Caco-2 (cell line): Measurements from ENCODE around the gene SQSTM1. TPM values are rescaled to one million over a fixed set of nuclear protein-coding genes. Genes with fewer than 3 reads are reported as not detected.

Source experiments
- BruUV-seq: library from RNA; stranded (reverse); fragments of 400-500 nt; replicated peaks from 2 replicates; lab custom pipeline; 2021; lab: Mats Ljungman, UMichigan
- CTCF ChIA-PET: fragments of 300-600 bp; sonication (Branson Sonifier 250); formaldehyde crosslinking; loops from one replicate; lab custom pipeline; 2022; ENCODE audit warnings: antibody characterized with exemption; lab: Charles Lee
- POLR2A ChIA-PET: fragments of 300-600 bp; sonication (Branson Sonifier 250); formaldehyde crosslinking; loops from one replicate; lab custom pipeline; 2022; ENCODE audit warnings: antibody characterized with exemption; lab: Charles Lee
- DNase-seq, 2 experiments: peaks; one replicate each; pipeline versions ENCODE4 v3.0.0 to v3.0.0-alpha.2; 2020 to 2022
- H3K27me3 ChIP-seq: replicated peaks from 2 replicates; pipeline ENCODE4 v1.6.0; 2011; ENCODE audit warnings: low read length; ENCODE audit not compliant: control insufficient read depth, insufficient read depth
- H3K36me3 ChIP-seq: 2 replicates; pipeline ENCODE4 v1.5.1; 2011; ENCODE audit warnings: low read length; ENCODE audit not compliant: control insufficient read depth, insufficient read depth
- H3K4me1 ChIP-seq: fragments of 250-450 bp; sonication (Bioruptor Pico); 2 replicates; pipeline ENCODE4 v1.5.1; 2020; ENCODE audit warnings: mild to moderate bottlenecking
- H3K4me3 ChIP-seq: 2 replicates; pipeline ENCODE4 v1.5.1; 2011; ENCODE audit warnings: low read depth, mild to moderate bottlenecking, control low read depth, low read length
- H3K9me3 ChIP-seq: fragments of 250-450 bp; sonication (Bioruptor Pico); 2 replicates; pipeline ENCODE4 v1.5.1; 2020; ENCODE audit warnings: mild to moderate bottlenecking, moderate library complexity
- H3K27ac Mint-ChIP-seq: one replicate; pipeline ENCODE4 v1.8.0; 2022; ENCODE audit warnings: mixed read lengths; ENCODE audit not compliant: unreplicated experiment
- H3K27me3 Mint-ChIP-seq: one replicate; pipeline ENCODE4 v1.8.0; 2022; ENCODE audit warnings: mixed read lengths; ENCODE audit not compliant: insufficient read depth, unreplicated experiment
- H3K36me3 Mint-ChIP-seq: one replicate; pipeline ENCODE4 v1.8.0; 2022; ENCODE audit warnings: mild to moderate bottlenecking, mixed read lengths; ENCODE audit not compliant: insufficient read depth, unreplicated experiment
- H3K4me1 Mint-ChIP-seq: one replicate; pipeline ENCODE4 v1.8.0; 2022; ENCODE audit warnings: low read depth, mixed read lengths; ENCODE audit not compliant: unreplicated experiment
- H3K4me3 Mint-ChIP-seq: one replicate; pipeline ENCODE4 v1.8.0; 2022; ENCODE audit warnings: mild to moderate bottlenecking, moderate library complexity, mixed read lengths; ENCODE audit not compliant: unreplicated experiment
- H3K9me3 Mint-ChIP-seq: one replicate; pipeline ENCODE4 v1.8.0; 2022; ENCODE audit warnings: mixed read lengths; ENCODE audit not compliant: unreplicated experiment
- CTCF ChIP-seq, 2 experiments: fragments of 200-600 bp in 1 of 2; IDR thresholded peaks; 1 replicate in 1 of 2; 2 replicates in 1 of 2; pipeline versions ENCODE4 v1.5.1 to v1.8.0; 2011 to 2022; ENCODE audit warnings: antibody characterized with exemption in 1 of 2, control low read depth in 1 of 2, inconsistent platforms in 1 of 2, low read depth in 1 of 2, low read length in 1 of 2, mild to moderate bottlenecking in 1 of 2, moderate library complexity in 1 of 2; ENCODE audit not compliant: insufficient read depth in 1 of 2, severe bottlenecking in 1 of 2, unreplicated experiment in 1 of 2
- intact Hi-C: fragments of 100-400 bp; cut with micrococcal nuclease; formaldehyde crosslinking; loops from one replicate; pipeline ENCODE4 v1.10.0; 2022; ENCODE audit not compliant: unreplicated experiment
- total RNA-seq: library from RNA; stranded (reverse); gene quantifications from 2 replicates; pipeline ENCODE4 v1.2.3, GENCODE V29; 2022

Gene SQSTM1
- total RNA-seq, 1 experiment from 2014 or later: 259 TPM

- ChIA-PET CTCF (interaction anchor here (0.5 kb wide), 1 partner anchor 85 kb away, joined by 3 read pairs; no protein-coding TSS in a partner anchor), POLR2A (no interaction called here)
- Mint-ChIP-seq H3K27me3 (no peaks in the 10 kb centered on the region), H3K27ac (no peak overlapping the region), H3K4me1 (peaks cover 7% of the 10 kb centered on the region), H3K9me3 (no peaks in the 10 kb centered on the region), H3K4me3 (no peak overlapping the region), H3K36me3 (peaks cover 77% of the 10 kb centered on the region)
- H3K36me3 ChIP-seq: peaks cover 10% of the 10 kb centered on the region
- TSS peak; percentile 18 for BruUV-seq
- no peak for TF ChIP-seq CTCF (IDR thresholded peaks at IDR 0.05; ENCODE audit: insufficient read depth in 1 of 2, low read depth in 1 of 2, low read length in 1 of 2, severe bottlenecking in 1 of 2, unreplicated experiment in 1 of 2)
- no peaks in the 10 kb centered on the region for H3K9me3 ChIP-seq
- DNase-seq: no peak
- intact Hi-C loops: loop anchor here (10.0 kb wide), 1 partner anchor 123 kb away; no protein-coding TSS in a partner anchor
- H3K27me3 ChIP-seq: no peaks in the 10 kb centered on the region
- no peak overlapping the region for H3K4me3 ChIP-seq
- peaks cover 14% of the 10 kb centered on the region; the same call in 1 of the 2 replicates for H3K4me1 ChIP-seq
Measured at GRCh38 chr5:179797741-179798140, 23.0 kb upstream of the SQSTM1 start.

DNA sequence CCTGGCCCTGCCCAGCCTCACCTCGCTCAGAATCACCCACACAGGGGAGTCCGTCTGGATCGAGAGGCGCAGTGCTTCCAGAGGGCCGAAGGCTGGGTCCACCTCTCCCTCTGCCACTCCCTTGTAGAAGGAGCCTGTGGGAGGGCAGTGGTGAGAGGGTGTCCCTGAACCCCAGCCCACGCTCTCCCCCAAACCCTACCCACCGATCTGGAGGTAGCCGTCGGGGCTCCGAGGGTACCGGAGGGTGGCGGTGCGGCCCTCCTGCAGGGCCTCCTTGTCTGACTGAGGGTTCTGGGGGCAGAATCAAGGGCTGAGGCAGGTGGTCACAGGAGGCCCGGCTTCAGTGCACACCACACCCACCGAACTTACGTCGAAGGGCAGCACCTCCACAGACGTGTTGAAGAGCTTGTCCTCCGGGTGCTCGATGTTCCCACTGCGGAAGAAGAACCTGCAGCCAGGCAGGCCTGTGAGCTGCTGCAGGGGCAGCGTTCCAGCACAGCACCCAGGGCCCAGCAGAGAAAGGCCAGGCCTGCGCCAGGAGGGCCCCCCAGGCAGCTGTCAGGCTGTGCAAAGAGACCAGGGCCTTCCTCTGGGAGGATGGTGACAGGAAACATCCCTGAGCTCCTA, 22.4 kb upstream of the SQSTM1 start:
- Mint-ChIP-seq H3K36me3 (peaks cover 77% of the 10 kb centered on the region), H3K27ac (no peak overlapping the region), H3K4me3 (no peak overlapping the region), H3K4me1 (peaks cover 7% of the 10 kb centered on the region), H3K27me3 (no peaks in the 10 kb centered on the region), H3K9me3 (no peaks in the 10 kb centered on the region)
- POLR2A ChIA-PET: no interaction called here
- Histone ChIP-seq H3K9me3 (no peaks in the 10 kb centered on the region), H3K4me1 (peaks cover 14% of the 10 kb centered on the region; the same call in 1 of the 2 replicates), H3K27me3 (no peaks in the 10 kb centered on the region), H3K36me3 (peaks cover 10% of the 10 kb centered on the region), H3K4me3 (no peak overlapping the region)
- CTCF ChIA-PET: interaction anchor here (0.5 kb wide), 1 partner anchor 86 kb away, joined by 3 read pairs; no protein-coding TSS in a partner anchor
- intact Hi-C loops: loop anchor here (10.0 kb wide), 1 partner anchor 123 kb away; no protein-coding TSS in a partner anchor
- no peak for TF ChIP-seq CTCF (IDR thresholded peaks at IDR 0.05; ENCODE audit: insufficient read depth in 1 of 2, low read depth in 1 of 2, low read length in 1 of 2, severe bottlenecking in 1 of 2, unreplicated experiment in 1 of 2)
- BruUV-seq: no TSS peak
- DNase-seq: no peak

DNA sequence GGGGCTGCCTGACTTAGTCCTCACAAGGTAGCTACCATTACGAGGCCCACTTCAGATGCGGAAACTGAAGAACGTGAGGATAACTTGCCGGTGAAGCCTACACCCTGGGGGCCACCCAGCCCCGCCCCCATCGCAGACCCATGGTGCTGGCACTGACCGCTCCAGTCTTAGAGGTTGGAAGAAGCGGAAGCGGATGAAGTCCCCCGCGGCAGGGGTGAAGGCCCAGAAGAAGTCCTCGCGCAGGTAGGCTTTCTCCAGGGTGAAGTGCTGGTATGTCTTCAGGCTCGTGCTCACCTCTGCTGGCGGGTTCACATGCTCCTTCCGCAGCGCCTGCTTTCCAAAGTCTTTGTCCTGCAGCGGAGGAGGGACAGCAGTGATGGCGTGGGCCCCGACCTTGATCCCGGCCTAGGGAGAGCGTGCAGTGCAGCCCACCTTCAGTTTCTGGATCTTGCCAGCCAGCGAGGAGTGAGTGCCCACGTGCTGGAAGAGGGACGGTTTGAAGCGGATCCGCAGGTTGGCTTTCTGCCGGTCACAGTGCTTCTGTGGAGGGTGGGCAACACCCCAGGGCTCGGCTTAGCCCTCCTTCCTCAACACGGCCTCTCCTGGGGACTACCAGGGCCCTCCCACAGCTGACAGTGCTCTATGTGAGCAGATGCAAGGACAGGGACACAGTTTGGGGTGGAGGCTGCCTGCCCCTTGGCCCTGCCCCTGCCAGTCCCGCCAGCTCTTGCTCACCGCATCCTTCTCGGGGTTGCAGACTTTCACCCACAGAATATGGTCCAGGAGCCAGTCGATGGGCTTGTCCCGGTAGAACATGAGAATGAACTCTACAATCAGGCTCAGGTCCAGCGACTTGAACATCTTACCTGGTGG, 21.7 kb upstream of the SQSTM1 start:
- intact Hi-C loops: loop anchor here (10.0 kb wide), 1 partner anchor 124 kb away; no protein-coding TSS in a partner anchor
- no TSS peak for BruUV-seq
- no peaks in the 10 kb centered on the region for H3K9me3 Mint-ChIP-seq
- H3K4me3 Mint-ChIP-seq: no peak overlapping the region
- H3K36me3 Mint-ChIP-seq: peaks cover 85% of the 10 kb centered on the region
- Histone ChIP-seq H3K4me3 (no peak overlapping the region), H3K27me3 (no peaks in the 10 kb centered on the region), H3K4me1 (peaks cover 18% of the 10 kb centered on the region), H3K36me3 (peaks cover 10% of the 10 kb centered on the region), H3K9me3 (no peaks in the 10 kb centered on the region)
- H3K4me1 Mint-ChIP-seq: peaks cover 9% of the 10 kb centered on the region
- CTCF ChIA-PET: no interaction called here
- POLR2A ChIA-PET: no interaction called here
- H3K27ac Mint-ChIP-seq: no peak overlapping the region
- H3K27me3 Mint-ChIP-seq: no peaks in the 10 kb centered on the region
- TF ChIP-seq CTCF (IDR thresholded peaks at IDR 0.05; ENCODE audit: insufficient read depth in 1 of 2, low read depth in 1 of 2, low read length in 1 of 2, severe bottlenecking in 1 of 2, unreplicated experiment in 1 of 2): no peak
- DNase-seq: no peak
